Upper lobe of right lung (tissue), 1 donor: ENCODE data around the gene ZNF142. TPM values are rescaled to one million over a fixed set of nuclear protein-coding genes. Genes with fewer than 3 reads are reported as not detected.
"Not testable (repeated sequence)": the region's sequence is repeated elsewhere in the genome, so short reads cannot be mapped to it uniquely, and the experiment has no call there.

ENCODE experiments used
- ATAC-seq: fragments of 200-7000 bp; cut with Tn5 transposase; one replicate; pipeline ENCODE4 v1.9.1; 2020; ENCODE audit warnings: mild to moderate bottlenecking, moderate library complexity
- DNase-seq: peaks from one replicate; pipeline ENCODE4 v3.0.0-alpha.2; 2020
- H3K27ac ChIP-seq: fragments of 200-600 bp; one replicate; pipeline ENCODE4 v1.8.0; 2022
- H3K27me3 ChIP-seq: fragments of 200-600 bp; one replicate; pipeline ENCODE4 v1.8.0; 2022; ENCODE audit warnings: mild to moderate bottlenecking
- H3K36me3 ChIP-seq: fragments of 200-600 bp; one replicate; pipeline ENCODE4 v1.8.0; 2022
- H3K4me1 ChIP-seq: fragments of 200-600 bp; one replicate; pipeline ENCODE4 v1.8.0; 2022
- H3K4me3 ChIP-seq: fragments of 200-600 bp; one replicate; pipeline ENCODE4 v1.8.0; 2022; ENCODE audit warnings: mild to moderate bottlenecking
- H3K9me3 ChIP-seq: fragments of 200-600 bp; one replicate; pipeline ENCODE4 v1.8.0; 2022
- CTCF ChIP-seq: fragments of 200-600 bp; IDR thresholded peaks from one replicate; pipeline ENCODE4 v1.8.0; 2022; ENCODE audit warnings: antibody characterized with exemption
- intact Hi-C: fragments of 100-400 bp; cut with DNase I; formaldehyde crosslinking; loops from one replicate; pipeline ENCODE4 v1.11.0; 2022
- total RNA-seq: library from RNA; stranded (reverse); fragmentation: NEBNext Ultra II Directional; extraction: Animal tissue kit (Norgen Biotek cat#: 25700); gene quantifications from one replicate; pipeline ENCODE4 v1.2.1, GENCODE V29; 2021
- donor health status: DM: no; HTN: yes; CAD: no; lungs with severe emphysema.

The ZNF142 gene
- total RNA-seq, 1 donor from 2014 or later, result 18.3 TPM

DNA sequence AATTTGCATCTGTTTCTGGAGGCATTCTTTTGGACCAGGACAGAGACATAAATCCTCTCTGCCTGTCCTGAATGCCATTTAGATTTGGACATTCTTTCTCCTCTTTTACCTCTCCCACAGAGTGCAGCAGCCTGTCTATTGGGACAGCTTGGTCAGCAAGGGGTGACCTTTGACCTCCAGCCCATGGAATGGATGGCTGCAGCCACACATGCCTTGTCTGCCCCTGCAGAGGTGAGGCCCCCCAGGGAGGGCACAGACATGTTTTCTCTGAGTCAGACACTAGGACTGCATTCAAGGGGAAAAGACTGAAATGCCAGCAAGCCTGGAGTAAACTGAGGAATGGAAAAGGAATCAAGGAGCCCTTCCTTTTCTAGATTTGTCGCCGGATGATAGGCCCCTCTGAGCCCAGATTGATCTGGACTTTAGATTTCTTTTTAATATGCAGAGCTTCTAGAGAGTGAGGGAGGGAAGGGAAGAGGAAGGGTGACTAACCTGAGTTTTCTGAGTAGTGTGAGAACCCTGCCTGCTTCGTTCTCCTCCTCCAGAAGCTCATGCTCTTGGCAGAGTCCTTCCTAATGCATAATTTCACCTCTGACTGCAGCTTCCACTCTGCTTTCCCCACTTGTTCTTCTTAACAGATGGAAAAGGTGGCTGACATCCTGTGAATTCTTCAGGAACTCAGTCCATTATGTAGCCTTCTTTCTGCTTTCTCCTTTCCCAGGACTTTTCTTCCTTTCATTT, 35.2 kb upstream of the ZNF142 start:
- no peak overlapping the region for H3K4me3 ChIP-seq
- DNase-seq, result no peak
- no peaks in the 10 kb centered on the region for H3K9me3 ChIP-seq
- no peak for ATAC-seq
- no peak for TF ChIP-seq CTCF
- intact Hi-C loops, result no loop called here
- peaks cover 58% of the 10 kb centered on the region for H3K36me3 ChIP-seq
- no peaks in the 10 kb centered on the region for H3K4me1 ChIP-seq
- H3K27me3 ChIP-seq, result no peaks in the 10 kb centered on the region
- H3K27ac ChIP-seq, result no peak overlapping the region

DNA sequence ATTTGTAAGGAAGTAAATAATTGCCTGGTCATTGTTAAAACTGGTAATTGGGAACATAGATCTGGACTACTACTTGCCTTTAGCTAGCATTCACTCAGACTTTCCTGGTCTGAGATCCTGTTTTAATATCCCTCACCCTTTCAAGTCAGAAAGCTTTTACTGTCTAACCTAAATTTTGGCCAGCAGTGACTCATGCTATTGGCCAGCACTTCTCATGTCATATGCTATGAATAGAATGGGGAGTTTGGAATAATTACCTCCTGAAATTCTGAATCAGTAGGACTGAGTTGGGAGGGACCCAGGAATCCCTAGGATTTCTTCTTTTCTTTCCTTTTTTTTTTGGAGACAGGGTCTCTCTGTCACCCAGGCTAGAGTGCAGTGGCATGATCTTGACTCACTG, 31.8 kb upstream of the ZNF142 start:
- Histone ChIP-seq H3K4me3 (no peak overlapping the region), H3K4me1 (no peaks in the 10 kb centered on the region), H3K27ac (no peak overlapping the region), H3K36me3 (peaks cover 42% of the 10 kb centered on the region), H3K27me3 (no peaks in the 10 kb centered on the region), H3K9me3 (no peaks in the 10 kb centered on the region)
- TF ChIP-seq CTCF, result no peak
- DNase-seq, result no peak
- no peak for ATAC-seq
- intact Hi-C loops, result no loop called here

DNA sequence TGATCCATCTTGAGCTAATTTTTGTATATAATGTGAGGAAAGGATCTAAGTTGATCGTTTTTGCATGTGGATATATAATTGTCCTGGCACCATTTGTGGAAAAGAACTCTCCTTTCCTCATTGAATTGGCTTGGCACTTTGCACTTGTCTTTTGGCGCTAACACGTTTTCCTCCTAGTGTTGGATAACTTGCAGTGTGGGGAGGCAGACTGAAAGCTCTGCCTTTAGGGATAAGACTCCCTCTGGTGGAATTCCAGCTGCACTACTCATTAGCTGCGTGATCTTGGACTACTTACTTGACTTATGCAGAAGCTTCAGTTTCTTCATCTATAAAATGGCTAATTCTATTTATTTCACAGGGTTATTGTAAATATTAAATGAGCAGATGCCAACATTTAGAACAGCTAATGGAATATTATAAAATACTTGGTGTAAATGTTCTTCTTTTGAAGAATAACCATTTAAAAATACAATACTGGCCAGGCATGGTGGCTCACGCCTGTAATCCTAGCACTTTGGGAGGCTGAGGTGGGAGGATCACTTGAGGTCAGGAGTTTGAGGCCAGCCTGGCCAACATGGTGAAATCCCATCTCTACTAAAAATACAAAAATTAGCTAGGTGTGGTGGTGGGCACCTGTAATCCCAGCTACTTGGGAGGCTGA, 28.1 kb upstream of the ZNF142 start:
- peak; percentile 85 for TF ChIP-seq CTCF
- peak; percentile 97 for ATAC-seq
- H3K4me1 ChIP-seq, DNase-seq, H3K27me3 ChIP-seq, intact Hi-C loops, H3K9me3 ChIP-seq, H3K4me3 ChIP-seq, H3K27ac ChIP-seq: not testable (repeated sequence)
- H3K36me3 ChIP-seq, result peaks cover 24% of the 10 kb centered on the region

DNA sequence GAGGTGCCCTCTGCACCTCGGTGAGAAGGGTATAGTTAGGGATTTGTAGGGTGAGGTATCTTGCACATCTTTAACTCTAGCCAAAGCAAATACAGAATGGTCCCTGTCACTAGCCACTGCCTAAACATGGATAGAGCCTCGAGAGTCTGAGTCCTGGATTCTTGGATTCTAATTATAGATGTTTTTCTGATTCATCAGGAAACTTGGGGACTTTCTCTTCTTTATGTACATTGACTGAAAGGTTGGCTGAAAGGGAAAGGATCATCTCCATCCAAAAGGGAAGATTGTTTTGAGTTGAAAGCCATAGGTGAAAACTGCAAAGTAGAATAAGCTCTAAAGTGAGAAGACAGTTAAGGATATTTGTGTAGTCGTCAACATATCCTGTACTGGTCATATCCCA, 20.6 kb upstream of the ZNF142 start:
- no peaks in the 10 kb centered on the region for H3K9me3 ChIP-seq
- ATAC-seq (no peak), DNase-seq (no peak)
- H3K4me3 ChIP-seq, result no peak overlapping the region
- intact Hi-C loops, result no loop called here
- no peaks in the 10 kb centered on the region for H3K4me1 ChIP-seq
- H3K27ac ChIP-seq, result no peak overlapping the region
- no peak for TF ChIP-seq CTCF
- H3K36me3 ChIP-seq, result peaks cover 58% of the 10 kb centered on the region
- H3K27me3 ChIP-seq, result no peaks in the 10 kb centered on the region

GRCh38 chr2:218679119-218679518, 19.7 kb upstream of the ZNF142 start:
- no peaks in the 10 kb centered on the region for H3K27me3 ChIP-seq
- peaks cover 58% of the 10 kb centered on the region for H3K36me3 ChIP-seq
- no peaks in the 10 kb centered on the region for H3K9me3 ChIP-seq
- no peak overlapping the region for H3K27ac ChIP-seq
- DNase-seq (no peak), ATAC-seq (peak; percentile 92)
- H3K4me3 ChIP-seq, result no peak overlapping the region
- intact Hi-C loops, result no loop called here
- H3K4me1 ChIP-seq, result no peaks in the 10 kb centered on the region
- TF ChIP-seq CTCF, result no peak
